GM06990 (cell line): Measurements from ENCODE around the gene SOHLH1.

Experiments used
- DNase-seq: peaks from one replicate; pipeline ENCODE4 v3.0.0-alpha.2; 2011; ENCODE audit not compliant: insufficient read length; ENCODE audit errors: extremely low read depth
- H3K27me3 ChIP-seq: replicated peaks from 2 replicates; pipeline ENCODE4 v1.6.0; 2011; ENCODE audit warnings: low read length; ENCODE audit not compliant: control insufficient read depth, insufficient read depth
- H3K36me3 ChIP-seq: 2 replicates; pipeline ENCODE4 v1.5.1; 2011; ENCODE audit warnings: low read length; ENCODE audit not compliant: control insufficient read depth, insufficient read depth
- H3K4me3 ChIP-seq: replicated peaks from 2 replicates; pipeline ENCODE4 v1.5.1; 2011; ENCODE audit warnings: low read depth, mild to moderate bottlenecking, control low read depth, low read length
- CTCF ChIP-seq: IDR thresholded peaks from 2 replicates; pipeline ENCODE4 v1.5.1; 2011; ENCODE audit warnings: low read length, control low read depth, mild to moderate bottlenecking, inconsistent platforms; ENCODE audit not compliant: insufficient read depth, poor library complexity, severe bottlenecking

Gene SOHLH1

GRCh38 chr9:135717410-135717809 lies 18.1 kb upstream of the SOHLH1 start:
- DNase-seq: no peak
- Histone ChIP-seq H3K36me3 (no peaks in the 10 kb centered on the region), H3K27me3 (peaks cover 3% of the 10 kb centered on the region), H3K4me3 (no peak overlapping the region)
- no peak for TF ChIP-seq CTCF

- no peaks in the 10 kb centered on the region for H3K36me3 ChIP-seq
- DNase-seq: no peak
- H3K27me3 ChIP-seq: peaks cover 3% of the 10 kb centered on the region
- no peak overlapping the region for H3K4me3 ChIP-seq
- no peak for TF ChIP-seq CTCF
Observed at GRCh38 chr9:135716045-135716444, 16.8 kb upstream of the SOHLH1 start.

- Histone ChIP-seq H3K4me3 (no peak overlapping the region), H3K36me3 (no peaks in the 10 kb centered on the region), H3K27me3 (peaks cover 3% of the 10 kb centered on the region)
- no peak for TF ChIP-seq CTCF
- no peak for DNase-seq
Observed at GRCh38 chr9:135715056-135715595, 15.8 kb upstream of the SOHLH1 start.

- no peak for TF ChIP-seq CTCF
- no peaks in the 10 kb centered on the region for H3K36me3 ChIP-seq
- DNase-seq: no peak
- peaks cover 3% of the 10 kb centered on the region for H3K27me3 ChIP-seq
- no peak overlapping the region for H3K4me3 ChIP-seq
Observed at GRCh38 chr9:135714242-135715055, 15.2 kb upstream of the SOHLH1 start.

- H3K36me3 ChIP-seq: no peaks in the 10 kb centered on the region
- no peak overlapping the region for H3K4me3 ChIP-seq
- DNase-seq: no peak
- H3K27me3 ChIP-seq: peaks cover 3% of the 10 kb centered on the region
- no peak for TF ChIP-seq CTCF
Observed at GRCh38 chr9:135712613-135713295, 13.5 kb upstream of the SOHLH1 start.
